ENCODE data around the gene DAP3. TPM values are rescaled to one million over a fixed set of nuclear protein-coding genes. Genes with fewer than 3 reads are reported as not detected.
"Not testable (repeated sequence)": the region's sequence is repeated elsewhere in the genome, so short reads cannot be mapped to it uniquely, and the experiment has no call there.

The DAP3 gene
- total RNA-seq, 1 donor from 2014 or later = 104 TPM

DNA sequence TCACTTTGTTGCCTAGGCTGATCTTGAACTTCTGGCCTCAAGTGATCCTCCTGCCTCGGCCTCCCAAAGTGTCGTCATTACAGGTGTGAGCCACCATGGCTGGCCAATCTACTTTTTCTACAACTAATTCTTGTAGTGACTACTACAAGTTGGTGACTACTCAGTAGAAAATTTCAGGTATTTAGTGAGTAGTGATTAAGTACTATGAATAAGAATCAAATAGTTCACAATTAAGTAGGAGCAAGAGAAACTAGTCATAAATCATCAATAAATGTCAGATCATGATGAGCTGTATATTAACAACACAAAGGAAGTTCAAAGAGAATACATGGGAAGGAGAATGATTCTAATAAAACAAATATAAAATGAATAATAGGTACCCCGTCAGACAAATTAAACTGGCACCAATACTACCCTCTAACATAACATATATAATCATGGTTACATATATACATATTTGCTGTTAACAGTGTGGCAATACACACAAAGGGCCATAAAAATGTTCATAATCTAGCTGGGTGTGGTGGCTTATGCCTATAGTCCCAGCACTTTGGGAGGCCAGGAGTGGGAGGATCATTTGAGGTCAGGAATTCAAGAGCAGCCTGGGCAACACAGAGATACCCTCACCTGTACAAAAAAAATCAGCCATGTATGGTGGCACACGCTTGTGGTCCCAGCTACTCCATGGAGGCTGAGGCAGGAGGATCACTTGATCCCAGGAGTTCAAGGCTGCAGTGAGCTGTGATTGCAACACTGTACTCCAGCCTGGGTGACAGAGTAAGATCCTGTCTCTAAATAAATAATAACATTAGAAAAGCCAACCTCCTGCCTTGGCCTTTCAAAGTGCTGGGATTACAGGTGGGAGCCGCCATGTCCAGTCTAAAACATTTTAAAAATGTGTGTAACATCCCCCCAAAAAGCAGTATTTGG, 19.4 kb upstream of the DAP3 start:
- no peak overlapping the region for H3K4me3 ChIP-seq (ENCODE audit: low read depth, low read length)
- no peak for TF ChIP-seq CTCF (conservative IDR thresholded peaks at IDR 0.05; ENCODE audit: low read depth, low read length)
- no peak for DNase-seq (ENCODE audit: low read depth)

GRCh38 chr1:155671750-155672149, 17.1 kb upstream of the DAP3 start:
- DNase-seq (ENCODE audit: low read depth) = no peak
- no peak for TF ChIP-seq CTCF (conservative IDR thresholded peaks at IDR 0.05; ENCODE audit: low read depth, low read length)
- no peak overlapping the region for H3K4me3 ChIP-seq (ENCODE audit: low read depth, low read length)

GRCh38 chr1:155673003-155673402, 15.9 kb upstream of the DAP3 start:
- H3K4me3 ChIP-seq (ENCODE audit: low read depth, low read length) = no peak overlapping the region
- no peak for TF ChIP-seq CTCF (conservative IDR thresholded peaks at IDR 0.05; ENCODE audit: low read depth, low read length)
- DNase-seq (ENCODE audit: low read depth) = no peak

GRCh38 chr1:155678027-155678426, 10.9 kb upstream of the DAP3 start:
- TF ChIP-seq CTCF (conservative IDR thresholded peaks at IDR 0.05; ENCODE audit: low read depth, low read length) = no peak
- H3K4me3 ChIP-seq (ENCODE audit: low read depth, low read length) = no peak overlapping the region
- no peak for DNase-seq (ENCODE audit: low read depth)

- H3K4me3 ChIP-seq (ENCODE audit: low read depth, low read length); DNase-seq (ENCODE audit: low read depth): not testable (repeated sequence)
These were observed 9.9 kb upstream of the DAP3 start for GRCh38 chr1:155678992-155679391.

DNA sequence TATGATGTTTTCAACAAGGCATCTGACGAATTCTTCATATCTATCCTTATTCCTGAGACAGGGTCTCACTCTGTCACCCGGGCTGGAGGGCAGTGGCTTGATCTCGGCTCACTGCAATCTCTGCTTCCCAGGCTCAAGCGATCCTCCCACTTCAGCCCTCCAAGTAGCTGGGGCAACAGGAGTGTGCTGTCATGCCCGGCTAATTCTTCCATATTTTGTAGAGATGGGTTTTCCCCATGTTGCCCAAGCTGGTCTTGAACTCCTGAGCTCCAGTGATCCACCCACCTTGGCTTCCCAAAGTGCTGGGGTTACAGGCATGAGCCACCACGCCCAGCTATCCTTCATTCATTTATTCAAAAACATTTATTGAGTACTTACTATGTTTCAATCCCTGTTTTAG, 8.4 kb upstream of the DAP3 start:
- TF ChIP-seq CTCF (conservative IDR thresholded peaks at IDR 0.05; ENCODE audit: low read depth, low read length) = no peak
- DNase-seq (ENCODE audit: low read depth) = no peak
- H3K4me3 ChIP-seq (ENCODE audit: low read depth, low read length) = no peak overlapping the region

GRCh38 chr1:155681776-155682175, 7.1 kb upstream of the DAP3 start:
- TF ChIP-seq CTCF (conservative IDR thresholded peaks at IDR 0.05; ENCODE audit: low read depth, low read length) = no peak
- no peak overlapping the region for H3K4me3 ChIP-seq (ENCODE audit: low read depth, low read length)
- DNase-seq (ENCODE audit: low read depth) = no peak

GRCh38 chr1:155687705-155688323, 1.1 kb upstream of the DAP3 start:
- DNase-seq (ENCODE audit: low read depth) = not testable (repeated sequence)
- peak overlapping the region; percentile 95 for H3K4me3 ChIP-seq (ENCODE audit: low read depth, low read length)

All from epithelial cell of proximal tubule (primary cell).